GM12875 (cell line): ENCODE measurements around the gene GRXCR2.
"Not testable (repeated sequence)": the region's sequence is repeated elsewhere in the genome, so short reads cannot be mapped to it uniquely, and the experiment has no call there.

Experiments used
- H3K4me3 ChIP-seq: one replicate; pipeline ENCODE4 v1.5.1; 2011; ENCODE audit warnings: low read depth, low read length, control low read depth
- CTCF ChIP-seq: IDR thresholded peaks from 2 replicates; pipeline ENCODE4 v1.5.1; 2011; ENCODE audit warnings: low read depth, mild to moderate bottlenecking, control low read depth, inconsistent platforms, low read length, moderate library complexity, borderline replicate concordance; ENCODE audit not compliant: insufficient read depth

GRXCR2 gene

DNA sequence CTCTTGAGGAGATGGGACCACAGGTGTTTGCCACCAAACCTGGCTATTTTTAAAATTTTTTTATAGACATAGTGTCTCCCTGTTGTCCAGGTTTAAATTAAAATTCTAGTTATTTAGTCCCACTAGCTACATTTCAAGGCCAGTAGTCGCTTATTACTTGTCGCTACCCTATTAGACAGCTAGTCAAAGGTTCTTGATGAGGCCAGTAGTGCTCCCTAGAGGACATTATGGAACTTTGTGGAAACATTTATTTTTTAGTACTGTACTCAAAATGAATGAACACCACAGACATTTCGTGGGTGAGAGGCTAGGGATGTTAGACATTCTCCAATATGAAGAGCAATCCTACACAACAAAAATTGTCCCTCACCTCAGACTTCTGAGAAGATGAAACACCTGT, 14.4 kb upstream of the GRXCR2 start:
- no peak overlapping the region for H3K4me3 ChIP-seq
- TF ChIP-seq CTCF, result no peak

DNA sequence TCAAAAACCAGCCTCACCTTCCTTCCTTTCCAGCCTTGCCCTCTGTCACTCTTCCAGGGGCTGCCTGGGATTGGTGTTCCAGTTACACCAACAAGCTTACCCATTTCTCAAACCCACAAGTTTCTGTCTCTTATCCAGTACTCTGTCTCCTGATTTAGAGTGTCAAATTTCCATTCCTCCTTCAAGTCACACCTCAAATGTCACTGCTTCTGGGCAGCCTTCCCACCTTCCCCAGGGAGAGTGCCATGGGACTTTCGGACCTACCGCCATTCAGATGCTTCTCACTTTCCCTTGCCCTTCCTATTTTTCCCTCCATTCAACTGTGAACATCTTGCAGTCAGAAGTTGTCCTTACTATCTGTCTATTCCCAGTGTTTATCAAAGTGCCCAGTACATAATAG, 2.0 kb upstream of the GRXCR2 start:
- H3K4me3 ChIP-seq, result no peak overlapping the region
- no peak for TF ChIP-seq CTCF

- no peak for TF ChIP-seq CTCF
- no peak overlapping the region for H3K4me3 ChIP-seq
Measured at GRCh38 chr5:145872486-145872885, 328 bp downstream of the GRXCR2 start.

- TF ChIP-seq CTCF, result no peak
- H3K4me3 ChIP-seq, result no peak overlapping the region
Measured at GRCh38 chr5:145869753-145870152, 3.1 kb downstream of the GRXCR2 start.

GRCh38 chr5:145867806-145868205, 5.0 kb downstream of the GRXCR2 start:
- no peak for TF ChIP-seq CTCF
- H3K4me3 ChIP-seq, result no peak overlapping the region

DNA sequence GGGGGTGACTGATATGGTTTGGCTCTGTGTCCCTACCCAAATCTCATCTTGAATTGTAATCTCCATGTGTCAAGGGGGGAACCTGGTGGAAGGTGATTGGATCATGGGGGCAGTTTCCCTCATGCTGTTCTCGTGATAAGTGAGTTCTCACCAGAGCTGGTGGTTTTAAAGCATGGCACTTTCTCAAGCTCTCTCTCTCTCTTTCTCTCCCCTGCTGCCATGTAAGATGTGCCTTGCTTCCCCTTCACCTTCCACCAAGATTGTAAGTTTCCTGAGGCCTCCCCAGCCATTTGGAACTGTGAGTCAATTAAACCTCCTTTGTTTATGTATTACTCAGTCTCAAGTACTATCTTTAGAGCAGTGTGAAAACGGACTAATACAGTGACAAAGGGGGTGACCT, 8.4 kb downstream of the GRXCR2 start:
- not testable (repeated sequence) for H3K4me3 ChIP-seq

DNA sequence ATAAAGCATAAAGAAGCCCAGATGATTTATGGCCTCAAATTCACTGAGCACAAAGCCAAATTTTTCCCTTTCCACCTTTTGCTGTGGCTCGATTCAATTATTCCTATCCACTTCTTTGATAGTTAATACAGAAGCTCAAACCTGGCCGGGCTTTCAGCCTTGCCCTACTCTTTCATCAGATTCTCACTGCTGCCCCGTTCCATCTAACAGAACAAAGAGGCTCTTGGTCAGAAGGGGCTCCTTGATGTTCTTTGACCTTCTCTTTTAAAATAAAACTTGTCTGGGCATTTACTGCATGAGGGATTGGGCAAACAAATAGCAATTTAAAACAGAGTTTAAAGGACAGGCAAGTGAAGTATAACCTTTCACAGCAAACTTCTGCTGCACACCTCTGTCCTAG, 9.8 kb downstream of the GRXCR2 start:
- H3K4me3 ChIP-seq, result no peak overlapping the region
- TF ChIP-seq CTCF, result no peak

- H3K4me3 ChIP-seq, result no peak overlapping the region
- 0 out of 2 replicates have a peak, but pooled peaks have one; percentile 5 for TF ChIP-seq CTCF
Measured at GRCh38 chr5:145859897-145860296, 12.9 kb downstream of the GRXCR2 start.
